Activated naive CD4-positive, alpha-beta T cell treated with anti-CD3 and anti-CD28 coated beads for 36 hours (primary cell): Measurements from ENCODE around the gene TRIM45. TPM values are rescaled to one million over a fixed set of nuclear protein-coding genes. Genes with fewer than 3 reads are reported as not detected.
"Not testable (repeated sequence)": the region's sequence is repeated elsewhere in the genome, so short reads cannot be mapped to it uniquely, and the experiment has no call there.

Experiments
- CTCF ChIA-PET: fragments of 350-600 bp; sonication (Branson Sonifier 250); formaldehyde crosslinking; loops from one replicate; lab custom pipeline; 2021; ENCODE audit warnings: antibody characterized with exemption; lab: Charles Lee
- DNase-seq: peaks from one replicate; pipeline ENCODE4 v3.0.0-alpha.2; 2020
- H3K27ac Mint-ChIP-seq: one replicate; pipeline ENCODE4 v1.8.0; 2021; ENCODE audit warnings: mild to moderate bottlenecking, mixed read lengths
- H3K27me3 Mint-ChIP-seq: one replicate; pipeline ENCODE4 v1.8.0; 2021; ENCODE audit warnings: low read depth, mixed read lengths
- H3K36me3 Mint-ChIP-seq: one replicate; pipeline ENCODE4 v1.8.0; 2021; ENCODE audit warnings: low read depth, mixed read lengths
- H3K4me1 Mint-ChIP-seq: one replicate; pipeline ENCODE4 v1.8.0; 2021; ENCODE audit warnings: low read depth, mixed read lengths
- H3K4me3 Mint-ChIP-seq: one replicate; pipeline ENCODE4 v1.8.0; 2021; ENCODE audit warnings: mild to moderate bottlenecking, moderate library complexity, mixed read lengths
- H3K9me3 Mint-ChIP-seq: one replicate; pipeline ENCODE4 v1.8.0; 2021; ENCODE audit warnings: mixed read lengths
- intact Hi-C: fragments of 100-400 bp; cut with micrococcal nuclease; formaldehyde crosslinking; loops from one replicate; pipeline ENCODE4 v1.15.1; 2023
- total RNA-seq, 2 experiments: library from RNA; stranded (reverse); gene quantifications; one replicate each; pipeline ENCODE4 v1.2.3, GENCODE V29; 2021

The TRIM45 gene
- total RNA-seq, 2 experiments from 2014 or later = 0.17 TPM

GRCh38 chr1:117113199-117113598 lies 8.3 kb downstream of the TRIM45 start:
- no peaks in the 10 kb centered on the region for H3K9me3 Mint-ChIP-seq
- H3K27me3 Mint-ChIP-seq = no peaks in the 10 kb centered on the region
- intact Hi-C loops = no loop called here
- peaks cover 13% of the 10 kb centered on the region for H3K4me1 Mint-ChIP-seq
- no peak for DNase-seq
- H3K4me3 Mint-ChIP-seq = no peak overlapping the region
- H3K27ac Mint-ChIP-seq = no peak overlapping the region
- H3K36me3 Mint-ChIP-seq = peaks cover 2% of the 10 kb centered on the region
- CTCF ChIA-PET = interaction anchor here (1.0 kb wide), 1 partner anchor 15 kb away, joined by 6 read pairs; no protein-coding TSS in a partner anchor

- DNase-seq = no peak
- no peak overlapping the region for H3K27ac Mint-ChIP-seq
- intact Hi-C loops = no loop called here
- H3K4me1 Mint-ChIP-seq = peaks cover 13% of the 10 kb centered on the region
- peaks cover 8% of the 10 kb centered on the region for H3K36me3 Mint-ChIP-seq
- H3K27me3 Mint-ChIP-seq = no peaks in the 10 kb centered on the region
- H3K4me3 Mint-ChIP-seq = no peak overlapping the region
- H3K9me3 Mint-ChIP-seq = no peaks in the 10 kb centered on the region
- CTCF ChIA-PET = interaction anchor here (1.4 kb wide), 1 partner anchor 16 kb away, joined by 6 read pairs; no protein-coding TSS in a partner anchor
Observed at GRCh38 chr1:117112047-117112717, 9.4 kb downstream of the TRIM45 start.

GRCh38 chr1:117110774-117111173 lies 10.8 kb downstream of the TRIM45 start:
- Mint-ChIP-seq H3K36me3 (peaks cover 16% of the 10 kb centered on the region), H3K4me3 (no peak overlapping the region), H3K27ac (no peak overlapping the region), H3K4me1 (peaks cover 13% of the 10 kb centered on the region), H3K9me3 (no peaks in the 10 kb centered on the region), H3K27me3 (no peaks in the 10 kb centered on the region)
- no peak for DNase-seq
- CTCF ChIA-PET = interaction anchor here (0.6 to 1.6 kb wide), 3 partner anchors 9 to 318 kb away, joined by 3 to 6 read pairs (median 4); no protein-coding TSS in a partner anchor
- intact Hi-C loops = no loop called here

GRCh38 chr1:117107364-117107763 lies 14.2 kb downstream of the TRIM45 start:
- Mint-ChIP-seq H3K27me3 (no peaks in the 10 kb centered on the region), H3K4me3 (no peak overlapping the region), H3K4me1 (peaks cover 13% of the 10 kb centered on the region), H3K27ac (no peak overlapping the region), H3K36me3 (peaks cover 38% of the 10 kb centered on the region), H3K9me3 (no peaks in the 10 kb centered on the region)
- CTCF ChIA-PET = interaction anchor here (0.6 to 1.7 kb wide), 2 partner anchors 21 to 166 kb away, joined by 4 to 5 read pairs; no protein-coding TSS in a partner anchor
- no peak for DNase-seq
- intact Hi-C loops = no loop called here

- Mint-ChIP-seq H3K9me3 (no peaks in the 10 kb centered on the region), H3K36me3 (peaks cover 42% of the 10 kb centered on the region), H3K4me1 (peaks cover 13% of the 10 kb centered on the region), H3K4me3 (no peak overlapping the region), H3K27ac (no peak overlapping the region), H3K27me3 (no peaks in the 10 kb centered on the region)
- intact Hi-C loops = no loop called here
- peak; percentile 36 for DNase-seq
- CTCF ChIA-PET = interaction anchor here (1.1 to 1.7 kb wide), 2 partner anchors 22 to 39 kb away, joined by 3 to 5 read pairs; no protein-coding TSS in a partner anchor
Observed at GRCh38 chr1:117106478-117106877, 15.1 kb downstream of the TRIM45 start.

GRCh38 chr1:117105722-117106121 lies 15.8 kb downstream of the TRIM45 start:
- Mint-ChIP-seq H3K27me3 (no peaks in the 10 kb centered on the region), H3K4me1 (peaks cover 12% of the 10 kb centered on the region), H3K27ac (no peak overlapping the region), H3K9me3 (no peaks in the 10 kb centered on the region), H3K4me3 (no peak overlapping the region), H3K36me3 (peaks cover 49% of the 10 kb centered on the region)
- CTCF ChIA-PET = no interaction called here
- intact Hi-C loops = no loop called here
- no peak for DNase-seq

GRCh38 chr1:117104986-117105385 lies 16.6 kb downstream of the TRIM45 start:
- peaks cover 57% of the 10 kb centered on the region for H3K36me3 Mint-ChIP-seq
- no peak for DNase-seq
- H3K4me3 Mint-ChIP-seq = no peak overlapping the region

GRCh38 chr1:117101858-117102257 lies 19.7 kb downstream of the TRIM45 start:
- H3K4me3 Mint-ChIP-seq, intact Hi-C loops, DNase-seq, H3K4me1 Mint-ChIP-seq, H3K27ac Mint-ChIP-seq, H3K9me3 Mint-ChIP-seq, H3K27me3 Mint-ChIP-seq: not testable (repeated sequence)
- CTCF ChIA-PET = interaction anchor here (0.6 kb wide), 1 partner anchor 768 kb away, joined by 4 read pairs; no protein-coding TSS in a partner anchor
- peaks cover 69% of the 10 kb centered on the region for H3K36me3 Mint-ChIP-seq

More at GRCh38 chr1:117104986-117105385, 16.6 kb downstream of the TRIM45 start:
- H3K9me3 Mint-ChIP-seq = no peaks in the 10 kb centered on the region
- peaks cover 8% of the 10 kb centered on the region for H3K4me1 Mint-ChIP-seq
- no peak overlapping the region for H3K27ac Mint-ChIP-seq
- no peaks in the 10 kb centered on the region for H3K27me3 Mint-ChIP-seq
- CTCF ChIA-PET = no interaction called here
- intact Hi-C loops = no loop called here

- Mint-ChIP-seq H3K9me3 (no peaks in the 10 kb centered on the region), H3K4me1 (no peaks in the 10 kb centered on the region), H3K27ac (no peak overlapping the region), H3K27me3 (no peaks in the 10 kb centered on the region), H3K4me3 (no peak overlapping the region), H3K36me3 (peaks cover 69% of the 10 kb centered on the region)
- intact Hi-C loops = no loop called here
- no peak for DNase-seq
- CTCF ChIA-PET = interaction anchor here (0.6 to 1.0 kb wide), 2 partner anchors 34 to 768 kb away, joined by 3 to 4 read pairs; no protein-coding TSS in a partner anchor
Observed at GRCh38 chr1:117101334-117101733, 20.2 kb downstream of the TRIM45 start.

GRCh38 chr1:117098287-117098890 lies 23.2 kb downstream of the TRIM45 start:
- peaks cover 74% of the 10 kb centered on the region for H3K36me3 Mint-ChIP-seq
- intact Hi-C loops = no loop called here
- H3K27ac Mint-ChIP-seq = no peak overlapping the region
- no peak for DNase-seq
- peaks cover 8% of the 10 kb centered on the region for H3K4me1 Mint-ChIP-seq
- no peak overlapping the region for H3K4me3 Mint-ChIP-seq
- no peaks in the 10 kb centered on the region for H3K9me3 Mint-ChIP-seq
- CTCF ChIA-PET = interaction anchor here (0.6 to 1.1 kb wide), 2 partner anchors 373 to 525 kb away, joined by 3 read pairs; no protein-coding TSS in a partner anchor
- no peaks in the 10 kb centered on the region for H3K27me3 Mint-ChIP-seq

- intact Hi-C loops = no loop called here
- peaks cover 17% of the 10 kb centered on the region for H3K4me1 Mint-ChIP-seq
- peaks cover 74% of the 10 kb centered on the region for H3K36me3 Mint-ChIP-seq
- H3K27me3 Mint-ChIP-seq = no peaks in the 10 kb centered on the region
- H3K27ac Mint-ChIP-seq = no peak overlapping the region
- no peak overlapping the region for H3K4me3 Mint-ChIP-seq
- CTCF ChIA-PET = interaction anchor here (1.2 kb wide), 1 partner anchor 37 kb away, joined by 3 read pairs; the partner anchor contains the start of gene TTF2
- H3K9me3 Mint-ChIP-seq = no peaks in the 10 kb centered on the region
- DNase-seq = no peak
Observed at GRCh38 chr1:117097443-117097842, 24.1 kb downstream of the TRIM45 start.

- intact Hi-C loops = no loop called here
- no peak for DNase-seq
- Mint-ChIP-seq H3K4me1 (peaks cover 20% of the 10 kb centered on the region), H3K36me3 (peaks cover 71% of the 10 kb centered on the region), H3K27me3 (no peaks in the 10 kb centered on the region), H3K27ac (no peak overlapping the region), H3K9me3 (no peaks in the 10 kb centered on the region), H3K4me3 (no peak overlapping the region)
- CTCF ChIA-PET = interaction anchor here (1.2 kb wide), 1 partner anchor 37 kb away, joined by 3 read pairs; the partner anchor contains the start of gene TTF2
Observed at GRCh38 chr1:117096951-117097408, 24.6 kb downstream of the TRIM45 start.
